ENCODE data around the gene TCAIM. TPM values are rescaled to one million over a fixed set of nuclear protein-coding genes. Genes with fewer than 3 reads are reported as not detected.
A peak's percentile ranks its signal among the peaks of the same experiment; 100 is the strongest.
"Not testable (repeated sequence)": the region's sequence is repeated elsewhere in the genome, so short reads cannot be mapped to it uniquely, and the experiment has no call there.

TCAIM gene
- total RNA-seq, 2 donors from 2014 or later: 20.2 to 26.2 TPM

DNA sequence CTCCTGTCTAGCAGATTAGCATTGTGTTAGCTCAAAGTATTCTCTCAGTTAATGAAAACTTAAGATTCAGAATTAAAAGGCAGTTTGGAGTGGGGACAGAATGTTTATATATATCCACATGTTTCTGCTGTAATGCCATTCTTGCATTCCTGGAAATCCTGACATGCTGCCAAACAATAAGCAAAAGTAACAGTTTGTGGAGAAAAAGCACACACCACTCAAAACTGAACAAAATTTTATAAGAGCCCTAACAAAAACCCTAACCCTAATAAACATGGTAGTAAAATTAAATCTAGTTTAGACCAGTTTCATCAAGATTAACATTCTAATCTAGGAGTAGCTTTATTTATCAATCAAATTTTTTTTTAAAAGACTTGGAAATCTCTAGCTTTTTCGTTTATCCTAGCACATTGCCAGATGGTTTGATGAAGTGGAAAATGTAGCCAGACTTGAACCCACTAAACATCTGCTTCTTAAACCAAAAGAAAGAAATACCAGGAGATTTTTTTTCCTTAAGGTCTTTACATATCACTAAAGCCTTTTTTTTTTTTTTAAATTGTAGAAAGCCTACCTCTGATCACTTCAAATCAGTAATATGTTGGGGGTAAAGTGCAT is 3.7 kb downstream of the TCAIM start:
- TF ChIP-seq, protein P1, sequence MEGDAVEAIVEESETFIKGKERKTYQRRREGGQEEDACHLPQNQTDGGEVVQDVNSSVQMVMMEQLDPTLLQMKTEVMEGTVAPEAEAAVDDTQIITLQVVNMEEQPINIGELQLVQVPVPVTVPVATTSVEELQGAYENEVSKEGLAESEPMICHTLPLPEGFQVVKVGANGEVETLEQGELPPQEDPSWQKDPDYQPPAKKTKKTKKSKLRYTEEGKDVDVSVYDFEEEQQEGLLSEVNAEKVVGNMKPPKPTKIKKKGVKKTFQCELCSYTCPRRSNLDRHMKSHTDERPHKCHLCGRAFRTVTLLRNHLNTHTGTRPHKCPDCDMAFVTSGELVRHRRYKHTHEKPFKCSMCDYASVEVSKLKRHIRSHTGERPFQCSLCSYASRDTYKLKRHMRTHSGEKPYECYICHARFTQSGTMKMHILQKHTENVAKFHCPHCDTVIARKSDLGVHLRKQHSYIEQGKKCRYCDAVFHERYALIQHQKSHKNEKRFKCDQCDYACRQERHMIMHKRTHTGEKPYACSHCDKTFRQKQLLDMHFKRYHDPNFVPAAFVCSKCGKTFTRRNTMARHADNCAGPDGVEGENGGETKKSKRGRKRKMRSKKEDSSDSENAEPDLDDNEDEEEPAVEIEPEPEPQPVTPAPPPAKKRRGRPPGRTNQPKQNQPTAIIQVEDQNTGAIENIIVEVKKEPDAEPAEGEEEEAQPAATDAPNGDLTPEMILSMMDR (IDR thresholded peaks at IDR 0.05): no peak
- H3K9ac ChIP-seq (ENCODE audit: low read depth in 2 of 2, low read length in 2 of 2): no peak overlapping the region
- no peaks in the 10 kb centered on the region for H3K27me3 ChIP-seq
- H3K36me3 ChIP-seq: no peaks in the 10 kb centered on the region
- intact Hi-C loops (cut with DNase I): no loop called here
- no peaks in the 10 kb centered on the region for H3K9me3 ChIP-seq
- no peak overlapping the region for H3K27ac ChIP-seq
- no peak for DNase-seq
- peaks cover 5% of the 10 kb centered on the region for H3K4me1 ChIP-seq
- no peak overlapping the region for H3K4me3 ChIP-seq

- TF ChIP-seq, protein P1 (IDR thresholded peaks at IDR 0.05): no peak
- H3K4me1 ChIP-seq: peaks cover 5% of the 10 kb centered on the region
- intact Hi-C loops (cut with DNase I): no loop called here
These were observed 4.9 kb downstream of the TCAIM start for GRCh38 chr3:44343421-44343820.

GRCh38 chr3:44346590-44346989 is 8.0 kb downstream of the TCAIM start:
- intact Hi-C loops (cut with DNase I); DNase-seq; H3K27ac ChIP-seq; H3K4me1 ChIP-seq; H3K27me3 ChIP-seq; H3K36me3 ChIP-seq; H3K4me3 ChIP-seq; H3K9me3 ChIP-seq: not testable (repeated sequence)
- H3K9ac ChIP-seq (ENCODE audit: low read depth in 2 of 2, low read length in 2 of 2): peak overlapping the region in 1 of 2 donors; percentile 12

More at GRCh38 chr3:44343421-44343820, 4.9 kb downstream of the TCAIM start:
- Histone ChIP-seq H3K27me3 (no peaks in the 10 kb centered on the region), H3K4me3 (no peak overlapping the region), H3K9me3 (no peaks in the 10 kb centered on the region), H3K27ac (no peak overlapping the region), H3K36me3 (no peaks in the 10 kb centered on the region), H3K9ac (ENCODE audit: low read depth in 2 of 2, low read length in 2 of 2) (no peak overlapping the region)
- no peak for DNase-seq

- Histone ChIP-seq H3K9ac (ENCODE audit: low read depth in 2 of 2, low read length in 2 of 2) (no peak overlapping the region), H3K27me3 (no peaks in the 10 kb centered on the region), H3K4me1 (no peaks in the 10 kb centered on the region), H3K4me3 (no peak overlapping the region), H3K9me3 (no peaks in the 10 kb centered on the region), H3K27ac (no peak overlapping the region), H3K36me3 (no peaks in the 10 kb centered on the region)
- intact Hi-C loops (cut with DNase I): no loop called here
- DNase-seq: no peak
- TF ChIP-seq, protein P1 (IDR thresholded peaks at IDR 0.05): no peak
These were observed 10.4 kb downstream of the TCAIM start for GRCh38 chr3:44348993-44349392.

DNA sequence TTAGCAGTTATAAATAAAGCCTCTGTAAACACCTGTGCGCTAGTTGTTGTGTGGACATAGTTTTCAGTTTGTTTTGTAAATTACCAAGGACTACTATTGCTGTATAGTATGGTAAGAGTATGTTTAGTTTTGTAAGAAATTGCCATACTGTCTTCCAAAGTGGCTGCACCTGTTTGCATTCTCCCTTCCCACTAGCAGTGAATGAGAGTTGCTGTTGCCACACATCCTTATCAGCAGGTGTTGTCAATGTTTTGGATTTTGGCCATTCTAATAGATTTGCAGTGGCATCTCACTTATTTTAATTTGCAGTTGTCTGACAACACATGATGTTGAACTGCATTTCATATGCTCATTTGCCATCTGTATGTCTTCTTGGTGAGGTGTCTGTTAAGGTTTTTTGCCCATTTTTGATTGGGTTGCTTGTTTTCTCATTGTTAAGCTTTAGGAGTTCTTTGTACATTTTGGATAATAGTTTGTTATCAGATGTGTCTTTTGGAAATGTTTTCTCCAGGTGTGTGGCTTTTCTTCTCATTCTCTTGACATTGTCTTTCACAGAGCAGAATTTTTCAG is 14.9 kb downstream of the TCAIM start:
- DNase-seq: no peak
- intact Hi-C loops (cut with DNase I): no loop called here
- no peak overlapping the region for H3K9ac ChIP-seq (ENCODE audit: low read depth in 2 of 2, low read length in 2 of 2)
- no peak overlapping the region for H3K4me3 ChIP-seq
- no peaks in the 10 kb centered on the region for H3K36me3 ChIP-seq
- no peaks in the 10 kb centered on the region for H3K4me1 ChIP-seq
- TF ChIP-seq, protein P1 (IDR thresholded peaks at IDR 0.05): no peak
- no peak overlapping the region for H3K27ac ChIP-seq
- no peaks in the 10 kb centered on the region for H3K27me3 ChIP-seq
- H3K9me3 ChIP-seq: no peaks in the 10 kb centered on the region

GRCh38 chr3:44355362-44356033 is 16.9 kb downstream of the TCAIM start:
- no peak overlapping the region for H3K4me3 ChIP-seq
- H3K9ac ChIP-seq (ENCODE audit: low read depth in 2 of 2, low read length in 2 of 2): no peak overlapping the region
- intact Hi-C loops (cut with DNase I): no loop called here
- H3K4me1 ChIP-seq: no peaks in the 10 kb centered on the region
- H3K27ac ChIP-seq: no peak overlapping the region
- no peaks in the 10 kb centered on the region for H3K27me3 ChIP-seq
- no peak for DNase-seq
- no peaks in the 10 kb centered on the region for H3K36me3 ChIP-seq
- H3K9me3 ChIP-seq: no peaks in the 10 kb centered on the region
- TF ChIP-seq, protein P1 (IDR thresholded peaks at IDR 0.05): no peak

All from colonic mucosa (tissue), 4 donors.